Activated T-helper 9 cell treated with anti-CD3 and anti-CD28 coated beads, Interleukin-2, amount 50 U/mL, for 16 hours (primary cell): ENCODE data around the gene TBC1D21.
A peak's percentile ranks its signal among the peaks of the same experiment; 100 is the strongest.

Experiments
- DNase-seq: peaks from one replicate; pipeline ENCODE4 v3.0.0-alpha.2; 2020; ENCODE audit warnings: low read depth

Gene TBC1D21

GRCh38 chr15:73889053-73889761 is 15.8 kb downstream of the TBC1D21 start:
- DNase-seq, result no peak

- no peak for DNase-seq
These were observed 16.4 kb downstream of the TBC1D21 start for GRCh38 chr15:73889762-73890124.

GRCh38 chr15:73891328-73892315 is 18.3 kb downstream of the TBC1D21 start:
- DNase-seq, result no peak

- no peak for DNase-seq
These were observed 19.3 kb downstream of the TBC1D21 start for GRCh38 chr15:73892446-73893226.

- no peak for DNase-seq
These were observed 20.9 kb downstream of the TBC1D21 start for GRCh38 chr15:73894133-73894814.

- DNase-seq, result peak; percentile 31
These were observed 24.3 kb downstream of the TBC1D21 start for GRCh38 chr15:73897441-73898261.

- DNase-seq, result no peak
These were observed 26.1 kb downstream of the TBC1D21 start for GRCh38 chr15:73899197-73900094.

- DNase-seq, result no peak
These were observed 26.8 kb downstream of the TBC1D21 start for GRCh38 chr15:73900095-73900712.

- DNase-seq, result no peak
These were observed 27.9 kb downstream of the TBC1D21 start for GRCh38 chr15:73901126-73901810.

- DNase-seq, result no peak
These were observed 29.0 kb downstream of the TBC1D21 start for GRCh38 chr15:73902121-73903020.

GRCh38 chr15:73904026-73904815 is 30.9 kb downstream of the TBC1D21 start:
- no peak for DNase-seq

- DNase-seq, result no peak
These were observed 32.0 kb downstream of the TBC1D21 start for GRCh38 chr15:73905225-73905827.

- no peak for DNase-seq
These were observed 33.1 kb downstream of the TBC1D21 start for GRCh38 chr15:73906346-73907034.

GRCh38 chr15:73907035-73907408 is 33.7 kb downstream of the TBC1D21 start:
- DNase-seq, result no peak

- DNase-seq, result peak; percentile 62
These were observed 34.9 kb downstream of the TBC1D21 start for GRCh38 chr15:73908030-73908821.
